Measurements from ENCODE around the gene ZCCHC24.

The ZCCHC24 gene

GRCh38 chr10:79490400-79491142 lies 45.1 kb upstream of the ZCCHC24 start:
- Histone ChIP-seq H3K27me3 (peaks cover 15% of the 10 kb centered on the region), H3K9me3 (no peaks in the 10 kb centered on the region), H3K4me1 (ENCODE audit: control insufficient read depth in 1 of 2, insufficient read depth in 1 of 2, low read depth in 1 of 2, low read length in 1 of 2) (no peaks in the 10 kb centered on the region)

GRCh38 chr10:79488870-79489269 lies 43.4 kb upstream of the ZCCHC24 start:
- H3K27ac ChIP-seq: no peak overlapping the region
- no peaks in the 10 kb centered on the region for H3K4me1 ChIP-seq (ENCODE audit: control insufficient read depth in 1 of 2, insufficient read depth in 1 of 2, low read depth in 1 of 2, low read length in 1 of 2)
- H3K4me3 ChIP-seq (ENCODE audit: low read depth in 1 of 2, low read length in 1 of 2): no peak overlapping the region
- TF ChIP-seq CTCF (IDR thresholded peaks at IDR 0.05): no peak
- peaks cover 7% of the 10 kb centered on the region for H3K27me3 ChIP-seq
- H3K36me3 ChIP-seq: no peaks in the 10 kb centered on the region
- no peaks in the 10 kb centered on the region for H3K9me3 ChIP-seq

More at GRCh38 chr10:79490400-79491142, 45.1 kb upstream of the ZCCHC24 start:
- no peaks in the 10 kb centered on the region for H3K36me3 ChIP-seq
- no peak overlapping the region for H3K4me3 ChIP-seq (ENCODE audit: low read depth in 1 of 2, low read length in 1 of 2)
- H3K27ac ChIP-seq: no peak overlapping the region
- TF ChIP-seq CTCF (IDR thresholded peaks at IDR 0.05): no peak

- no peak overlapping the region for H3K27ac ChIP-seq
- no peak for TF ChIP-seq CTCF (IDR thresholded peaks at IDR 0.05)
- no peaks in the 10 kb centered on the region for H3K4me1 ChIP-seq (ENCODE audit: control insufficient read depth in 1 of 2, insufficient read depth in 1 of 2, low read depth in 1 of 2, low read length in 1 of 2)
- H3K36me3 ChIP-seq: no peaks in the 10 kb centered on the region
- no peaks in the 10 kb centered on the region for H3K9me3 ChIP-seq
- no peak overlapping the region for H3K4me3 ChIP-seq (ENCODE audit: low read depth in 1 of 2, low read length in 1 of 2)
- H3K27me3 ChIP-seq: peaks cover 12% of the 10 kb centered on the region
These were observed 42.9 kb upstream of the ZCCHC24 start for GRCh38 chr10:79488336-79488735.

- peaks cover 17% of the 10 kb centered on the region for H3K27me3 ChIP-seq
- TF ChIP-seq CTCF (IDR thresholded peaks at IDR 0.05): no peak
- no peaks in the 10 kb centered on the region for H3K4me1 ChIP-seq (ENCODE audit: control insufficient read depth in 1 of 2, insufficient read depth in 1 of 2, low read depth in 1 of 2, low read length in 1 of 2)
- no peaks in the 10 kb centered on the region for H3K9me3 ChIP-seq
- no peak overlapping the region for H3K27ac ChIP-seq
- H3K4me3 ChIP-seq (ENCODE audit: low read depth in 1 of 2, low read length in 1 of 2): no peak overlapping the region
- H3K36me3 ChIP-seq: no peaks in the 10 kb centered on the region
These were observed 42.1 kb upstream of the ZCCHC24 start for GRCh38 chr10:79487296-79488194.

GRCh38 chr10:79484476-79484875 lies 39.1 kb upstream of the ZCCHC24 start:
- Histone ChIP-seq H3K4me3 (ENCODE audit: low read depth in 1 of 2, low read length in 1 of 2) (no peak overlapping the region), H3K27ac (no peak overlapping the region), H3K9me3 (no peaks in the 10 kb centered on the region), H3K4me1 (ENCODE audit: control insufficient read depth in 1 of 2, insufficient read depth in 1 of 2, low read depth in 1 of 2, low read length in 1 of 2) (no peaks in the 10 kb centered on the region), H3K36me3 (no peaks in the 10 kb centered on the region), H3K27me3 (peaks cover 35% of the 10 kb centered on the region)
- no peak for TF ChIP-seq CTCF (IDR thresholded peaks at IDR 0.05)
